Transverse colon (tissue), 4 donors: ENCODE measurements around the gene CENPB. TPM values are rescaled to one million over a fixed set of nuclear protein-coding genes. Genes with fewer than 3 reads are reported as not detected.

Experiments used
- DNase-seq: peaks from one replicate; pipeline ENCODE4 v3.0.0-alpha.2; 2019
- H3K27ac ChIP-seq, 4 donors: fragments of 200-600 bp; sonication (generic); 2 replicates each; pipeline ENCODE4 v1.5.1; 2016 to 2018; ENCODE audit warnings: inconsistent platforms in 4 of 4
- H3K27me3 ChIP-seq: fragments of 200-600 bp; sonication (generic); 2 replicates; pipeline ENCODE4 v1.5.1; 2017; ENCODE audit warnings: inconsistent platforms
- H3K36me3 ChIP-seq, 4 donors: fragments of 200-600 bp; sonication (generic); 2 replicates each; pipeline ENCODE4 v1.5.1; 2017 to 2019; ENCODE audit warnings: inconsistent platforms in 4 of 4
- H3K4me1 ChIP-seq, 4 donors: fragments of 200-600 bp; sonication (generic); 2 replicates each; pipeline ENCODE4 v1.5.1; 2017 to 2020; ENCODE audit warnings: inconsistent platforms in 4 of 4
- H3K4me3 ChIP-seq, 4 donors: fragments of 200-600 bp; sonication (generic); 1 replicate in 1 of 4; 2 replicates in 3 of 4; pipeline versions ENCODE4 v1.5.1 to v1.6.1; 2017 to 2019; ENCODE audit warnings: inconsistent platforms in 4 of 4
- H3K9me3 ChIP-seq, 2 donors: fragments of 200-600 bp; sonication (generic); 2 replicates each; pipeline ENCODE4 v1.5.1; 2017 to 2019; ENCODE audit warnings: inconsistent platforms in 2 of 2
- EP300 ChIP-seq: sonication (generic); formaldehyde crosslinking; IDR thresholded peaks from one replicate; pipeline ENCODE4 v1.6.1; 2017; ENCODE audit warnings: antibody characterized with exemption, low read depth
- POLR2A ChIP-seq: fragments of 450-650 bp; IDR thresholded peaks from one replicate; pipeline ENCODE4 v1.6.1; 2016; ENCODE audit warnings: antibody characterized with exemption, mild to moderate bottlenecking, moderate library complexity
- POLR2AphosphoS5 ChIP-seq, 3 donors: sonication (generic); formaldehyde crosslinking; IDR thresholded peaks; one replicate each; pipeline ENCODE4 v1.6.1; 2016; ENCODE audit warnings: antibody characterized with exemption in 3 of 3
- WGBS, 2 donors: methylation state at CpG; one replicate each; pipeline ENCODE4 v1.1.5; 2018; ENCODE audit warnings: low coverage in 1 of 2; 5-methylcytosine and 5-hydroxymethylcytosine counted together
- in situ Hi-C, 4 donors: fragments of 200-750 bp; cut with MboI; loops; one replicate each; pipeline versions ENCODE4 v1.15.0 to v1.15.1; 2017; ENCODE audit warnings: low sequenced_read_pairs in 3 of 4, low pct_ligation_motif_present in 1 of 4, low pct_unique_long_range_greater_than_20kb in 1 of 4
- intact Hi-C: fragments of 100-400 bp; cut with DNase I; formaldehyde crosslinking; loops from one replicate; pipeline ENCODE4 v1.15.1; 2023; ENCODE audit warnings: low total_unique reads
- total RNA-seq, 4 donors: library from RNA; depleted of rRNA; stranded (reverse); fragments of >200 nt; gene quantifications; one replicate each; pipeline ENCODE4 v1.1.0, GENCODE V29; 2016
- TF ChIP-seq, protein P1 (sequence below), 5 experiments: fragments of 200-600 bp in 3 of 5; fragments of 450-650 bp in 2 of 5; sonication (generic) in 3 of 5; IDR thresholded peaks; 1 replicate in 2 of 5; 2 replicates in 3 of 5; pipeline ENCODE4 v1.5.1; 2016 to 2017; ENCODE audit warnings: antibody characterized with exemption in 5 of 5, inconsistent platforms in 3 of 5, mild to moderate bottlenecking in 2 of 5, moderate library complexity in 1 of 5

The CENPB gene
- total RNA-seq, 4 donors from 2014 or later, result 66.6 to 83.1 (median 72.8) TPM

DNA sequence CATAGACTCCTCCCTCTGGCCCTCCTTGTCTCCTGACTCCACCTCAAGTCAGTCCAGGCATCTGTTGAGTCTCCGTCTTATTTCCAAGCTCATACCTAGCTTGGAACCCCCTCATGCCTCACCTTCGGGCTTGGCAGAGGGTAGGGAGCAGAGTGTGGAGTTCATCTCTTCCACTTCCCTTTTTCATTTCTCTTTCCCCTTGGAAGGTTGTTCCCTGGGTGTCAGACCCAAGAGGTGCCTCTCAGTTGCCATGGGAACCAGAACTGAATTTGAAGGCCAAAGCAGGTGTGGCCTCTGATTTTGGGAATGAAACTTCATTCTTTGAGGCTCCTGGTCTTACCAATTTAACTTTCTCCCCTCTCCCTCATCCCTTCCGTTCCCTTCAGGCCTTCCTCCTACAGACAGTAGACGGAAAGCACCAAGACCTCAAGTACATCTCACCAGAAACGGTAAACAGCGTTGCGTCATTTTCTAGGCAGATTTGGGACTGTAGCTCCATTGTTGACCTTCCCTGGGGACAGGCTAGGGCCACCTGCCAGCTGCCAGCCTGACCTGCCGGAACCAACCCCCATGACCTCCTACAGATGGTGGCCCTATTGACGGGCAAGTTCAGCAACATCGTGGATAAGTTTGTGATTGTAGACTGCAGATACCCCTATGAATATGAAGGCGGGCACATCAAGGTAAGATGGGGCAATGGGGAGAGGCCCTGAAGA is 16.1 kb upstream of the CENPB start:
- intact Hi-C loops, result no loop called here
- H3K27me3 ChIP-seq, result no peaks in the 10 kb centered on the region
- 88 to 92% methylated on average over 6 to 11 of the region's 11 CpGs for WGBS, 2 donors
- peaks cover 29 to 58% (median 47%) of the 10 kb centered on the region in 4 donors for H3K4me1 ChIP-seq
- in situ Hi-C loops, result no loop called here
- no peak overlapping the region for H3K27ac ChIP-seq
- H3K4me3 ChIP-seq, result no peak overlapping the region
- DNase-seq, result no peak
- peaks cover 0 to 12% (median 0%) of the 10 kb centered on the region in 4 donors for H3K36me3 ChIP-seq
- H3K9me3 ChIP-seq, result no peaks in the 10 kb centered on the region
- TF ChIP-seq, protein P1, sequence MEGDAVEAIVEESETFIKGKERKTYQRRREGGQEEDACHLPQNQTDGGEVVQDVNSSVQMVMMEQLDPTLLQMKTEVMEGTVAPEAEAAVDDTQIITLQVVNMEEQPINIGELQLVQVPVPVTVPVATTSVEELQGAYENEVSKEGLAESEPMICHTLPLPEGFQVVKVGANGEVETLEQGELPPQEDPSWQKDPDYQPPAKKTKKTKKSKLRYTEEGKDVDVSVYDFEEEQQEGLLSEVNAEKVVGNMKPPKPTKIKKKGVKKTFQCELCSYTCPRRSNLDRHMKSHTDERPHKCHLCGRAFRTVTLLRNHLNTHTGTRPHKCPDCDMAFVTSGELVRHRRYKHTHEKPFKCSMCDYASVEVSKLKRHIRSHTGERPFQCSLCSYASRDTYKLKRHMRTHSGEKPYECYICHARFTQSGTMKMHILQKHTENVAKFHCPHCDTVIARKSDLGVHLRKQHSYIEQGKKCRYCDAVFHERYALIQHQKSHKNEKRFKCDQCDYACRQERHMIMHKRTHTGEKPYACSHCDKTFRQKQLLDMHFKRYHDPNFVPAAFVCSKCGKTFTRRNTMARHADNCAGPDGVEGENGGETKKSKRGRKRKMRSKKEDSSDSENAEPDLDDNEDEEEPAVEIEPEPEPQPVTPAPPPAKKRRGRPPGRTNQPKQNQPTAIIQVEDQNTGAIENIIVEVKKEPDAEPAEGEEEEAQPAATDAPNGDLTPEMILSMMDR (IDR thresholded peaks at IDR 0.05), result no peak
- no peak for TF ChIP-seq EP300
- no peak for TF ChIP-seq POLR2AphosphoS5 (IDR thresholded peaks at IDR 0.05)
- no peak for TF ChIP-seq POLR2A

DNA sequence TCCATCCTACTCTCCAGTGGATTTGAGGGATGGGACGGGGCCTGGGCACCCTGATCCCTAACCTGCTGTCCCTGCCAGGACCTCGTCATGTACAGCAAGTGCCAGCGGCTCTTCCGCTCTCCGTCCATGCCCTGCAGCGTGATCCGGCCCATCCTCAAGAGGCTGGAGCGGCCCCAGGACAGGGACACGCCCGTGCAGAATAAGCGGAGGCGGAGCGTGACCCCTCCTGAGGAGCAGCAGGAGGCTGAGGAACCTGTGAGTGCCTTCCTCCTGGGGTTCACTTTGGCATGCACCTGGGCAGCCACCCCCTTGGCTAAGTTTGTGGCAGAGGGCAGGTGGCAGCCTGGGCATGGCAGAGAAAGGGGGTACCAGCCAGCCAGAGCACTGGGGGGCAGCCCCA is 15.3 kb upstream of the CENPB start:
- intact Hi-C loops (no loop called here), in situ Hi-C loops (no loop called here)
- Histone ChIP-seq H3K9me3 (no peaks in the 10 kb centered on the region), H3K4me3 (no peak overlapping the region), H3K27ac (no peak overlapping the region), H3K4me1 (peaks cover 26 to 58% (median 47%) of the 10 kb centered on the region in 4 donors), H3K27me3 (no peaks in the 10 kb centered on the region), H3K36me3 (peaks cover 0 to 12% (median 0%) of the 10 kb centered on the region in 4 donors)
- 95% methylated on average over 13 of the region's 13 CpGs; no CpG with 5 or more reads in 1 of the 2 donors for WGBS, 2 donors
- TF ChIP-seq POLR2AphosphoS5 (IDR thresholded peaks at IDR 0.05) (no peak), POLR2A (no peak), EP300 (no peak)
- TF ChIP-seq, protein P1 (IDR thresholded peaks at IDR 0.05), result no peak
- DNase-seq, result no peak

DNA sequence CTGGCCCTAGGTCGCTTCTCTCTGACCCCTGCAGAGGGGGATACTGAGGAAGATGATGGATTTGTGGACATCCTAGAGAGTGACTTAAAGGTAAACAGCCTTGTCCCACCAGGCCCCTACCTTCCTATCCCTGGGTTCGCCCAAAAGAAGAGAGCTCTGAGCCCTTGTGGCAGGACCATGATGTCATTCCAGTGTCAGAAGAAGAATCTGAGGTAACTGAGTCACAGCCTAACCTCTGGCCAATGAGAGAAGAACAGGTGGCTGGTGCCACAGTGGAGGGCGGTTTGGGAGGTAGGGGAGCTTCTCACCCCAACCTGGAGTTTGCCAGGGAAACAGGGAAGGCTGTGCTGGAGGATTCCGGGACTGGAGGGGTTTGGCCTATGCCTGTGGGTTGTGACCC is 14.8 kb upstream of the CENPB start:
- Histone ChIP-seq H3K4me1 (peaks cover 26 to 57% (median 47%) of the 10 kb centered on the region in 4 donors), H3K36me3 (peaks cover 0 to 12% (median 0%) of the 10 kb centered on the region in 4 donors), H3K27me3 (no peaks in the 10 kb centered on the region), H3K27ac (no peak overlapping the region), H3K9me3 (no peaks in the 10 kb centered on the region), H3K4me3 (no peak overlapping the region)
- TF ChIP-seq POLR2A (no peak), EP300 (no peak), POLR2AphosphoS5 (IDR thresholded peaks at IDR 0.05) (no peak)
- TF ChIP-seq, protein P1 (IDR thresholded peaks at IDR 0.05), result no peak
- no peak for DNase-seq
- whole genome bisulfite sequencing, 2 donors, result 97% methylated on average over 3 of the region's 4 CpGs; no CpG with 5 or more reads in 1 of the 2 donors
- in situ Hi-C loops, result no loop called here
- intact Hi-C loops, result no loop called here

DNA sequence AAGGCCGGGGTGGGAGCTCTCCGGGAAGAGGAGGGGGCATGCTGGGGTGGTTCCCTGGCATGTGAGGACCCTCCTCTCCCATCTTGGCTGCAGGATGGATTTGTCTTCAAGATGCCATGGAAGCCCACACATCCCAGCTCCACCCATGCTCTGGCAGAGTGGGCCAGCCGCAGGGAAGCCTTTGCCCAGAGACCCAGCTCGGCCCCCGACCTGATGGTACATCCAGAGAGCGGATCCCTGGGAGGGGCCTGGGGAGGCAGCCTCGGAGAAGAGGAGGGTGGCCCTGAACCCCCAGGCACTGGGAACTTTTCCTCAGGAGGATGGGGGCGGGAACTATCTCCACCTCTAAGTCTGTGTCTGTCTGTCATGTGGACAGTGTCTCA is 14.3 kb upstream of the CENPB start:
- DNase-seq, result no peak
- H3K4me3 ChIP-seq, result no peak overlapping the region
- H3K9me3 ChIP-seq, result no peaks in the 10 kb centered on the region
- intact Hi-C loops (no loop called here), in situ Hi-C loops (no loop called here)
- H3K27ac ChIP-seq, result no peak overlapping the region
- no peaks in the 10 kb centered on the region for H3K27me3 ChIP-seq
- 97% methylated on average over 8 of the region's 8 CpGs; no CpG with 5 or more reads in 1 of the 2 donors for WGBS, 2 donors
- H3K36me3 ChIP-seq, result peaks cover 0 to 12% (median 0%) of the 10 kb centered on the region in 4 donors
- peaks cover 22 to 53% (median 44%) of the 10 kb centered on the region in 4 donors for H3K4me1 ChIP-seq
- TF ChIP-seq EP300, result no peak
- TF ChIP-seq POLR2AphosphoS5 (IDR thresholded peaks at IDR 0.05), result no peak
- no peak for TF ChIP-seq POLR2A
- TF ChIP-seq, protein P1 (IDR thresholded peaks at IDR 0.05), result no peak
